ENCODE data around the gene ERICH2.

ERICH2 gene

GRCh38 chr2:170798996-170799395, 28.8 kb downstream of the ERICH2 start:
- POLR2A ChIA-PET, result no interaction called here
- H3K36me3 ChIP-seq (ENCODE audit: control insufficient read depth in 2 of 2, insufficient read depth in 1 of 2, low read length in 2 of 2), result no peaks in the 10 kb centered on the region
- no peak overlapping the region for H3K4me3 ChIP-seq (ENCODE audit: low read depth, low read length)
- H3K9me3 ChIP-seq (ENCODE audit: control insufficient read depth, insufficient read depth, low read depth, low read length), result no peaks in the 10 kb centered on the region
- no peak overlapping the region for H3K27ac ChIP-seq (ENCODE audit: extremely low read depth, low read depth, low read length)
- H3K4me1 ChIP-seq (ENCODE audit: control insufficient read depth, insufficient read depth, low read length), result no peaks in the 10 kb centered on the region
- CTCF ChIA-PET, result interaction anchor here (0.5 kb wide), 1 partner anchor 1024 kb away, joined by 6 read pairs; no protein-coding TSS in a partner anchor
- TF ChIP-seq ZXDB (tag by site-specific recombination; IDR thresholded peaks at IDR 0.05) (no peak), ZNF202 (tag by site-specific recombination; IDR thresholded peaks at IDR 0.05; ENCODE audit: borderline replicate concordance) (no peak), ZNF391 (tag by site-specific recombination; IDR thresholded peaks at IDR 0.05; ENCODE audit: borderline replicate concordance, low read depth) (no peak), MEIS1 (CRISPR knock-in tag; IDR thresholded peaks at IDR 0.05; ENCODE audit: borderline replicate concordance) (no peak)

- no peaks in the 10 kb centered on the region for H3K36me3 ChIP-seq (ENCODE audit: control insufficient read depth in 2 of 2, insufficient read depth in 1 of 2, low read length in 2 of 2)
- no peak overlapping the region for H3K27ac ChIP-seq (ENCODE audit: extremely low read depth, low read depth, low read length)
- H3K4me3 ChIP-seq (ENCODE audit: low read depth, low read length), result no peak overlapping the region
- ChIA-PET CTCF (interaction anchor here (1.3 to 2.8 kb wide), 3 partner anchors 9 to 437 kb away, joined by 4 to 11 read pairs (median 5); no protein-coding TSS in a partner anchor), POLR2A (no interaction called here)
- no peak for TF ChIP-seq ELK4 (IDR thresholded peaks at IDR 0.05; ENCODE audit: borderline replicate concordance, low read depth, low read length)
- TF ChIP-seq MYNN (tag by site-specific recombination; IDR thresholded peaks at IDR 0.05; ENCODE audit: borderline replicate concordance), result no peak
- TF ChIP-seq ZNF585B (tag by site-specific recombination; IDR thresholded peaks at IDR 0.05), result no peak
- TF ChIP-seq ZNF266 (tag by site-specific recombination; IDR thresholded peaks at IDR 0.05; ENCODE audit: low read depth), result no peak
- TF ChIP-seq, protein P1, sequence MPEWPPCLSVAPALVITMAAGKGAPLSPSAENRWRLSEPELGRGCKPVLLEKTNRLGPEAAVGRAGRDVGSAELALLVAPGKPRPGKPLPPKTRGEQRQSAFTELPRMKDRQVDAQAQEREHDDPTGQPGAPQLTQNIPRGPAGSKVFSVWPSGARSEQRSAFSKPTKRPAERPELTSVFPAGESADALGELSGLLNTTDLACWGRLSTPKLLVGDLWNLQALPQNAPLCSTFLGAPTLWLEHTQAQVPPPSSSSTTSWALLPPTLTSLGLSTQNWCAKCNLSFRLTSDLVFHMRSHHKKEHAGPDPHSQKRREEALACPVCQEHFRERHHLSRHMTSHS (tag by site-specific recombination; IDR thresholded peaks at IDR 0.05), result no peak
- no peak for TF ChIP-seq ZNF366 (tag by site-specific recombination; conservative IDR thresholded peaks at IDR 0.05)
- TF ChIP-seq ZNF621 (tag by site-specific recombination; IDR thresholded peaks at IDR 0.05), result no peak
- no peaks in the 10 kb centered on the region for H3K4me1 ChIP-seq (ENCODE audit: control insufficient read depth, insufficient read depth, low read length)
- H3K9me3 ChIP-seq (ENCODE audit: control insufficient read depth, insufficient read depth, low read depth, low read length), result no peaks in the 10 kb centered on the region
These were observed 36.4 kb downstream of the ERICH2 start for GRCh38 chr2:170806548-170806947.

- POLR2A ChIA-PET, result no interaction called here
- Histone ChIP-seq H3K9me3 (ENCODE audit: control insufficient read depth, insufficient read depth, low read depth, low read length) (no peaks in the 10 kb centered on the region), H3K4me1 (ENCODE audit: control insufficient read depth, insufficient read depth, low read length) (no peaks in the 10 kb centered on the region), H3K27ac (ENCODE audit: extremely low read depth, low read depth, low read length) (no peak overlapping the region), H3K36me3 (ENCODE audit: control insufficient read depth in 2 of 2, insufficient read depth in 1 of 2, low read length in 2 of 2) (no peaks in the 10 kb centered on the region), H3K4me3 (ENCODE audit: low read depth, low read length) (no peak overlapping the region; the same call in none of the 2 replicates)
- CTCF ChIA-PET, result interaction anchor here (0.6 to 6.4 kb wide), 53 partner anchors 9 to 994 kb away, joined by 3 to 115 read pairs (median 4); no protein-coding TSS in a partner anchor
- TF ChIP-seq SCRT2 (tag by site-specific recombination; IDR thresholded peaks at IDR 0.05) (peak; percentile 74), KLF16 (tag by site-specific recombination; IDR thresholded peaks at IDR 0.05) (no peak), ZSCAN30 (tag by site-specific recombination; IDR thresholded peaks at IDR 0.05) (0 out of 2 replicates have a peak, but pooled peaks have one; percentile 32), ZNF112 (tag by site-specific recombination; IDR thresholded peaks at IDR 0.05) (no peak), GLIS1 (tag by site-specific recombination; IDR thresholded peaks at IDR 0.05) (peak; percentile 26; the same call in 1 of the 2 replicates), ZNF366 (tag by site-specific recombination; conservative IDR thresholded peaks at IDR 0.05) (peak; percentile 55; the same call in 1 of the 2 replicates), ZBTB44 (tag by site-specific recombination; IDR thresholded peaks at IDR 0.05) (peak; percentile 46; the same call in 1 of the 2 replicates), ZBTB8A (tag by site-specific recombination; IDR thresholded peaks at IDR 0.05) (no peak), ZNF157 (tag by site-specific recombination; IDR thresholded peaks at IDR 0.05) (no peak), ZNF660 (tag by site-specific recombination; IDR thresholded peaks at IDR 0.05) (0 out of 2 replicates have a peak, but pooled peaks have one; percentile 51), PRDM10 (tag by site-specific recombination; IDR thresholded peaks at IDR 0.05) (peak; percentile 56)
These were observed 42.8 kb downstream of the ERICH2 start for GRCh38 chr2:170812710-170813600.

Data from HEK293 (cell line).